Measurements from ENCODE around the gene HMGCL. TPM values are rescaled to one million over a fixed set of nuclear protein-coding genes. Genes with fewer than 3 reads are reported as not detected.
"Not testable (repeated sequence)": the region's sequence is repeated elsewhere in the genome, so short reads cannot be mapped to it uniquely, and the experiment has no call there.

Gene HMGCL
- total RNA-seq, 1 experiment from 2014 or later, result 30.8 TPM

DNA sequence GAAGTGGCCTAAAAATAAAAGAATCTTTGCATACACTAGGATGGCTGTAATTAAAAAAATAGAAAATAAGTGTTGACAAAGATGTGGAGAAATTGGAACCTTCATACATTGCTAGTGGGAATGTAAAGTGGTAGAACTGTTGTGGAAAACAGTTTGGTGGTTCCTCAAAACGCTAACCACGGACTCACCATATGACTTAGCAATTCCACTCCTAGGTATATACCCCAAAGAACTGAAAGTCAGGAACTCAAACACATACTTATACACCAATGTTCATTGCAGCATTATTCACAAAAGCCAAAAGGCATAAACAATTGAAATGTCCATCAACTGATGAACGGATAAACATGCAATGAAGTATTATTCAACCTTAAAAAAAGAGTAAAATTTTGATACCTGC lies 10.8 kb upstream of the HMGCL start:
- Histone ChIP-seq H3K36me3 (ENCODE audit: control insufficient read depth, insufficient read depth, low read length) (no peaks in the 10 kb centered on the region), H3K4me1 (ENCODE audit: control insufficient read depth, insufficient read depth, low read length) (0 out of 2 replicates have a peak, but pooled peaks cover 3% of the 10 kb centered on the region), H3K9me3 (ENCODE audit: control insufficient read depth, insufficient read depth, low read depth, low read length) (no peaks in the 10 kb centered on the region), H3K27me3 (ENCODE audit: control insufficient read depth, insufficient read depth, low read length) (no peaks in the 10 kb centered on the region), H3K27ac (ENCODE audit: low read length) (no peak overlapping the region), H3K4me3 (ENCODE audit: low read depth in 2 of 2, low read length in 2 of 2) (no peak overlapping the region)
- in situ Hi-C loops (cut with HindIII; ENCODE audit: low pct_unique_long_range_greater_than_20kb, low sequenced_read_pairs) (no loop called here), intact Hi-C loops (cut with micrococcal nuclease; ENCODE audit: unreplicated experiment) (no loop called here)
- DNase-seq (ENCODE audit: low read depth, low spot score) (no peak), ATAC-seq (no peak)
- TF ChIP-seq SIN3A (IDR thresholded peaks at IDR 0.05; ENCODE audit: borderline replicate concordance, insufficient read depth, low read depth, low read length) (no peak), POLR2AphosphoS5 (IDR thresholded peaks at IDR 0.05; ENCODE audit: low read depth, low read length) (no peak), TCF7L2 (IDR thresholded peaks at IDR 0.05; ENCODE audit: low read depth, low read length) (no peak), REST (IDR thresholded peaks at IDR 0.05; ENCODE audit: insufficient read depth in 1 of 2, low read depth in 2 of 2, low read length in 1 of 2) (no peak)
- CTCF ChIA-PET, result no interaction called here
- BruUV-seq (replicated peaks), result no TSS peak
- POLR2A ChIA-PET, result no interaction called here

DNA sequence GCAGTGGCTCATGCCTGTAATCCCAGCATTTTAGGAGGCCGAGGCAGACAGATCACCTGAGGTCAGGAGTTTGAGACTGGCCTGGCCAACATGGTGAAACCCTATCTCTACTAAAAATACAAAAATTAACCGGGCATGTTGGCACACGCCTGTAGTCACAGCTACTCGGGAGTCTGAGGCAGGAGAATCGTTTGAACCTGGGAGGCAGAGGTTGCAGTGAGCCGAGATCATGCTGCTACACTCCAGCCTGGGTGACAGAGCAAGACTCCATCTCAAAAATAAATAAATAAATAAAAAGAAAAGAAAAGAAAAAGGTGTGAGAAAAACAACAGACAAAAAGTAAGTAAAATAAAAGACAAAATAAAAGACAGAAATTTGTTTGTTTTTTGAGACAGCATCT lies 8.9 kb upstream of the HMGCL start:
- ATAC-seq; H3K4me1 ChIP-seq (ENCODE audit: control insufficient read depth, insufficient read depth, low read length); BruUV-seq (replicated peaks); H3K9me3 ChIP-seq (ENCODE audit: control insufficient read depth, insufficient read depth, low read depth, low read length); in situ Hi-C loops (cut with HindIII; ENCODE audit: low pct_unique_long_range_greater_than_20kb, low sequenced_read_pairs); H3K27me3 ChIP-seq (ENCODE audit: control insufficient read depth, insufficient read depth, low read length); H3K27ac ChIP-seq (ENCODE audit: low read length); intact Hi-C loops (cut with micrococcal nuclease; ENCODE audit: unreplicated experiment); H3K36me3 ChIP-seq (ENCODE audit: control insufficient read depth, insufficient read depth, low read length); H3K4me3 ChIP-seq (ENCODE audit: low read depth in 2 of 2, low read length in 2 of 2); DNase-seq (ENCODE audit: low read depth, low spot score): not testable (repeated sequence)
- POLR2A ChIA-PET, result interaction anchor here (0.6 kb wide), 1 partner anchor 218 kb away, joined by 3 read pairs; no protein-coding TSS in a partner anchor
- CTCF ChIA-PET, result interaction anchor here (0.6 kb wide), 1 partner anchor 277 kb away, joined by 3 read pairs; no protein-coding TSS in a partner anchor

DNA sequence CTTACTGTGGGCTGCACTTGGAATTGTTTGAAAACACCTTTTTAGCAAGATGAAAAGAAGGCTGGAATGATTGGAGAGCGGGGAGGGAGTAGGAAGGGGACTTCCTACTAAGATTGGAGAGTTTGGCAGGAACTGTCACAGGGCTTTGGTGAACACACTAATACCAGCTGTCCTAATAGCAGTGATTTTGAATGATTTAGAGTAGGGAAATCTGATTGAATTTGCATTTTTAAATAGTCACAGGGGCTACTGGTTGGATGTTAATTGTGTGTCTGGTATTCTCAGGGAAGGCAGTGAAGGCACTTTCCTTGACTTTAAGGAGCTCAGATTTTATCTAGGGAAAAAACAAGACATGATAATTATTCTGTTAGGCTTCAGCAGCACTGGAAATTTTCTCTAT lies 2.5 kb upstream of the HMGCL start:
- Histone ChIP-seq H3K27me3 (ENCODE audit: control insufficient read depth, insufficient read depth, low read length) (no peaks in the 10 kb centered on the region), H3K36me3 (ENCODE audit: control insufficient read depth, insufficient read depth, low read length) (no peaks in the 10 kb centered on the region; the same call in 1 of the 2 replicates), H3K9me3 (ENCODE audit: control insufficient read depth, insufficient read depth, low read depth, low read length) (no peaks in the 10 kb centered on the region), H3K27ac (ENCODE audit: low read length) (no peak overlapping the region), H3K4me3 (ENCODE audit: low read depth in 2 of 2, low read length in 2 of 2) (no peak overlapping the region), H3K4me1 (ENCODE audit: control insufficient read depth, insufficient read depth, low read length) (0 out of 2 replicates have a peak, but pooled peaks cover 5% of the 10 kb centered on the region)
- BruUV-seq (replicated peaks), result no TSS peak
- CTCF ChIA-PET, result no interaction called here
- intact Hi-C loops (cut with micrococcal nuclease; ENCODE audit: unreplicated experiment) (no loop called here), in situ Hi-C loops (cut with HindIII; ENCODE audit: low pct_unique_long_range_greater_than_20kb, low sequenced_read_pairs) (no loop called here)
- TF ChIP-seq TCF7L2 (IDR thresholded peaks at IDR 0.05; ENCODE audit: low read depth, low read length) (no peak), SIN3A (IDR thresholded peaks at IDR 0.05; ENCODE audit: borderline replicate concordance, insufficient read depth, low read depth, low read length) (no peak), REST (IDR thresholded peaks at IDR 0.05; ENCODE audit: insufficient read depth in 1 of 2, low read depth in 2 of 2, low read length in 1 of 2) (no peak), POLR2AphosphoS5 (IDR thresholded peaks at IDR 0.05; ENCODE audit: low read depth, low read length) (no peak)
- TF ChIP-seq, protein P1, sequence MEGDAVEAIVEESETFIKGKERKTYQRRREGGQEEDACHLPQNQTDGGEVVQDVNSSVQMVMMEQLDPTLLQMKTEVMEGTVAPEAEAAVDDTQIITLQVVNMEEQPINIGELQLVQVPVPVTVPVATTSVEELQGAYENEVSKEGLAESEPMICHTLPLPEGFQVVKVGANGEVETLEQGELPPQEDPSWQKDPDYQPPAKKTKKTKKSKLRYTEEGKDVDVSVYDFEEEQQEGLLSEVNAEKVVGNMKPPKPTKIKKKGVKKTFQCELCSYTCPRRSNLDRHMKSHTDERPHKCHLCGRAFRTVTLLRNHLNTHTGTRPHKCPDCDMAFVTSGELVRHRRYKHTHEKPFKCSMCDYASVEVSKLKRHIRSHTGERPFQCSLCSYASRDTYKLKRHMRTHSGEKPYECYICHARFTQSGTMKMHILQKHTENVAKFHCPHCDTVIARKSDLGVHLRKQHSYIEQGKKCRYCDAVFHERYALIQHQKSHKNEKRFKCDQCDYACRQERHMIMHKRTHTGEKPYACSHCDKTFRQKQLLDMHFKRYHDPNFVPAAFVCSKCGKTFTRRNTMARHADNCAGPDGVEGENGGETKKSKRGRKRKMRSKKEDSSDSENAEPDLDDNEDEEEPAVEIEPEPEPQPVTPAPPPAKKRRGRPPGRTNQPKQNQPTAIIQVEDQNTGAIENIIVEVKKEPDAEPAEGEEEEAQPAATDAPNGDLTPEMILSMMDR (IDR thresholded peaks at IDR 0.05), result no peak
- POLR2A ChIA-PET, result no interaction called here
- no peak for DNase-seq (ENCODE audit: low read depth, low spot score)
- ATAC-seq, result no peak

- H3K36me3 ChIP-seq (ENCODE audit: control insufficient read depth, insufficient read depth, low read length); H3K9me3 ChIP-seq (ENCODE audit: control insufficient read depth, insufficient read depth, low read depth, low read length); ATAC-seq; H3K4me1 ChIP-seq (ENCODE audit: control insufficient read depth, insufficient read depth, low read length); in situ Hi-C loops (cut with HindIII; ENCODE audit: low pct_unique_long_range_greater_than_20kb, low sequenced_read_pairs); H3K27me3 ChIP-seq (ENCODE audit: control insufficient read depth, insufficient read depth, low read length); BruUV-seq (replicated peaks); H3K27ac ChIP-seq (ENCODE audit: low read length); intact Hi-C loops (cut with micrococcal nuclease; ENCODE audit: unreplicated experiment); CTCF ChIA-PET; POLR2A ChIA-PET; H3K4me3 ChIP-seq (ENCODE audit: low read depth in 2 of 2, low read length in 2 of 2); DNase-seq (ENCODE audit: low read depth, low spot score): not testable (repeated sequence)
Measured at GRCh38 chr1:23826590-23826989, 1.4 kb upstream of the HMGCL start.
